HL-60 (cell line): ENCODE measurements around the gene OR2Y1.

Experiments used
- DNase-seq, 2 experiments: peaks; one replicate each; pipeline ENCODE4 v3.0.0-alpha.2; 2010 to 2020; ENCODE audit warnings: low read depth in 1 of 2, low spot score in 1 of 2
- H3K27ac ChIP-seq: fragments of 250-450 bp; sonication (Bioruptor Pico); replicated peaks from 2 replicates; pipeline ENCODE4 v1.5.1; 2020; ENCODE audit warnings: mild to moderate bottlenecking, moderate library complexity
- H3K27me3 ChIP-seq: fragments of 250-450 bp; sonication (Bioruptor Pico); 2 replicates; pipeline ENCODE4 v1.5.1; 2021; ENCODE audit warnings: mild to moderate bottlenecking, moderate library complexity; ENCODE audit not compliant: insufficient read depth, poor library complexity, severe bottlenecking
- H3K4me3 ChIP-seq: replicated peaks from 2 replicates; pipeline ENCODE4 v1.5.1; 2011; ENCODE audit warnings: mild to moderate bottlenecking, control low read depth, low read length; ENCODE audit not compliant: insufficient read depth
- GABPA ChIP-seq: IDR thresholded peaks from 2 replicates; pipeline ENCODE4 v1.6.1; 2012; ENCODE audit warnings: low read depth
- POLR2AphosphoS5 ChIP-seq: IDR thresholded peaks from 2 replicates; pipeline ENCODE4 v1.6.1; 2012; ENCODE audit warnings: low read depth
- REST ChIP-seq: IDR thresholded peaks from 2 replicates; pipeline ENCODE4 v1.6.1; 2012; ENCODE audit warnings: low read depth; ENCODE audit not compliant: insufficient replicate concordance
- SPI1 ChIP-seq: IDR thresholded peaks from 2 replicates; pipeline ENCODE4 v1.6.1; 2012; ENCODE audit warnings: low read depth, mild to moderate bottlenecking, borderline replicate concordance
- TF ChIP-seq, protein P1 (sequence below): IDR thresholded peaks from one replicate; pipeline ENCODE4 v1.5.1; 2011; ENCODE audit warnings: low read length, control low read depth, inconsistent platforms; ENCODE audit not compliant: insufficient read depth

OR2Y1 gene

GRCh38 chr5:180771839-180772238 lies 32.0 kb upstream of the OR2Y1 start:
- no peak for TF ChIP-seq POLR2AphosphoS5
- TF ChIP-seq SPI1, result no peak
- no peak for TF ChIP-seq REST
- TF ChIP-seq GABPA, result no peak
- DNase-seq, result no peak
- no peaks in the 10 kb centered on the region for H3K27me3 ChIP-seq
- no peak overlapping the region for H3K27ac ChIP-seq
- H3K4me3 ChIP-seq, result no peak overlapping the region

GRCh38 chr5:180769821-180770220 lies 30.0 kb upstream of the OR2Y1 start:
- Histone ChIP-seq H3K27me3 (no peaks in the 10 kb centered on the region), H3K4me3 (no peak overlapping the region), H3K27ac (no peak overlapping the region)
- TF ChIP-seq SPI1, result no peak
- DNase-seq, result no peak

GRCh38 chr5:180755601-180756000 lies 15.7 kb upstream of the OR2Y1 start:
- TF ChIP-seq GABPA (no peak), SPI1 (no peak), POLR2AphosphoS5 (no peak), REST (no peak)
- TF ChIP-seq, protein P1, sequence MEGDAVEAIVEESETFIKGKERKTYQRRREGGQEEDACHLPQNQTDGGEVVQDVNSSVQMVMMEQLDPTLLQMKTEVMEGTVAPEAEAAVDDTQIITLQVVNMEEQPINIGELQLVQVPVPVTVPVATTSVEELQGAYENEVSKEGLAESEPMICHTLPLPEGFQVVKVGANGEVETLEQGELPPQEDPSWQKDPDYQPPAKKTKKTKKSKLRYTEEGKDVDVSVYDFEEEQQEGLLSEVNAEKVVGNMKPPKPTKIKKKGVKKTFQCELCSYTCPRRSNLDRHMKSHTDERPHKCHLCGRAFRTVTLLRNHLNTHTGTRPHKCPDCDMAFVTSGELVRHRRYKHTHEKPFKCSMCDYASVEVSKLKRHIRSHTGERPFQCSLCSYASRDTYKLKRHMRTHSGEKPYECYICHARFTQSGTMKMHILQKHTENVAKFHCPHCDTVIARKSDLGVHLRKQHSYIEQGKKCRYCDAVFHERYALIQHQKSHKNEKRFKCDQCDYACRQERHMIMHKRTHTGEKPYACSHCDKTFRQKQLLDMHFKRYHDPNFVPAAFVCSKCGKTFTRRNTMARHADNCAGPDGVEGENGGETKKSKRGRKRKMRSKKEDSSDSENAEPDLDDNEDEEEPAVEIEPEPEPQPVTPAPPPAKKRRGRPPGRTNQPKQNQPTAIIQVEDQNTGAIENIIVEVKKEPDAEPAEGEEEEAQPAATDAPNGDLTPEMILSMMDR, result no peak
- no peaks in the 10 kb centered on the region for H3K27me3 ChIP-seq
- no peak overlapping the region for H3K27ac ChIP-seq
- no peak for DNase-seq
- H3K4me3 ChIP-seq, result no peak overlapping the region

DNA sequence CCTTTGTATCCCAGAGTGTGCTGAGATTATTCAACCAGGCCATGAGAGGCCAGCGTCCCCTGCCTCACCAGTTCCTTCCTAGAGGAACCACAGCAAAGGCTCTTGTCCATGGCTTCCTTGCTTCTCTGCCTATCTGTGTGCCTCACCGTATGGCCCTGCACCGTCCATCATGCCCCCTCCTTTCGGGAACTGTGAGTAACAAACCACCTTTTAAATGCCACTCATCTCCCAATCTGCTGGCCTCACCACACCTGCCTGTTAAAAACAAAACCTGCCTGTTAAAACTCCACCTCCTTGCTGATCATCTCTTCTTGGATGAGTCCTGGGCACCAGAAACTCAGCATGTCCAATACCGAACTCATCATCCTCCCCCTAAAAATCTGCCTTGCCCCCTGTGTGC lies 4.4 kb upstream of the OR2Y1 start:
- no peak for DNase-seq
- Histone ChIP-seq H3K27ac (no peak overlapping the region), H3K27me3 (no peaks in the 10 kb centered on the region), H3K4me3 (no peak overlapping the region)
- TF ChIP-seq SPI1 (no peak), GABPA (no peak), REST (no peak), POLR2AphosphoS5 (no peak)
- TF ChIP-seq, protein P1, result no peak
